Activated naive CD8-positive, alpha-beta T cell treated with anti-CD3 and anti-CD28 coated beads, Interleukin-2, amount 10 ng/mL, durations not matched to agents 7 days and 5 days (primary cell): ENCODE measurements around the gene VASH2. TPM values are rescaled to one million over a fixed set of nuclear protein-coding genes. Genes with fewer than 3 reads are reported as not detected.
"Not testable (repeated sequence)": the region's sequence is repeated elsewhere in the genome, so short reads cannot be mapped to it uniquely, and the experiment has no call there.

Experiments used
- ATAC-seq: fragments of 150-1000 bp; cut with Tn5 transposase; one replicate; pipeline ENCODE4 v1.10.0; 2021; ENCODE audit warnings: low read depth, moderate library complexity
- POLR2A ChIA-PET: fragments of 350-600 bp; sonication (Branson Sonifier 250); formaldehyde crosslinking; loops from one replicate; lab custom pipeline; 2021; ENCODE audit warnings: antibody characterized with exemption; lab: Charles Lee
- DNase-seq: peaks from one replicate; pipeline ENCODE4 v3.0.0; 2021
- H3K27ac Mint-ChIP-seq: one replicate; pipeline ENCODE4 v1.8.0; 2022; ENCODE audit warnings: mild to moderate bottlenecking, mixed read lengths
- H3K27me3 Mint-ChIP-seq: one replicate; pipeline ENCODE4 v1.8.0; 2022; ENCODE audit warnings: mild to moderate bottlenecking, moderate library complexity, mixed read lengths
- H3K36me3 Mint-ChIP-seq: one replicate; pipeline ENCODE4 v1.8.0; 2021; ENCODE audit warnings: mild to moderate bottlenecking, mixed read lengths
- H3K4me1 Mint-ChIP-seq: one replicate; pipeline ENCODE4 v1.8.0; 2021; ENCODE audit warnings: mixed read lengths
- H3K4me3 Mint-ChIP-seq: one replicate; pipeline ENCODE4 v1.8.0; 2022; ENCODE audit warnings: mild to moderate bottlenecking, moderate library complexity, mixed read lengths
- H3K9me3 Mint-ChIP-seq: one replicate; pipeline ENCODE4 v1.8.0; 2021; ENCODE audit warnings: mixed read lengths
- total RNA-seq, 2 experiments: library from RNA; stranded (reverse); gene quantifications; one replicate each; pipeline ENCODE4 v1.2.3, GENCODE V29; 2021

The VASH2 gene
- total RNA-seq, 2 experiments from 2014 or later = 0.08 TPM; not detected in 1

- Mint-ChIP-seq H3K4me3 (no peak overlapping the region), H3K4me1 (peaks cover 4% of the 10 kb centered on the region), H3K27ac (no peak overlapping the region), H3K36me3 (no peaks in the 10 kb centered on the region), H3K27me3 (peaks cover 57% of the 10 kb centered on the region), H3K9me3 (no peaks in the 10 kb centered on the region)
- no peak for DNase-seq
- POLR2A ChIA-PET = no interaction called here
- ATAC-seq = no peak
Observed at GRCh38 chr1:212955098-212955497, 4.8 kb downstream of the VASH2 start.

DNA sequence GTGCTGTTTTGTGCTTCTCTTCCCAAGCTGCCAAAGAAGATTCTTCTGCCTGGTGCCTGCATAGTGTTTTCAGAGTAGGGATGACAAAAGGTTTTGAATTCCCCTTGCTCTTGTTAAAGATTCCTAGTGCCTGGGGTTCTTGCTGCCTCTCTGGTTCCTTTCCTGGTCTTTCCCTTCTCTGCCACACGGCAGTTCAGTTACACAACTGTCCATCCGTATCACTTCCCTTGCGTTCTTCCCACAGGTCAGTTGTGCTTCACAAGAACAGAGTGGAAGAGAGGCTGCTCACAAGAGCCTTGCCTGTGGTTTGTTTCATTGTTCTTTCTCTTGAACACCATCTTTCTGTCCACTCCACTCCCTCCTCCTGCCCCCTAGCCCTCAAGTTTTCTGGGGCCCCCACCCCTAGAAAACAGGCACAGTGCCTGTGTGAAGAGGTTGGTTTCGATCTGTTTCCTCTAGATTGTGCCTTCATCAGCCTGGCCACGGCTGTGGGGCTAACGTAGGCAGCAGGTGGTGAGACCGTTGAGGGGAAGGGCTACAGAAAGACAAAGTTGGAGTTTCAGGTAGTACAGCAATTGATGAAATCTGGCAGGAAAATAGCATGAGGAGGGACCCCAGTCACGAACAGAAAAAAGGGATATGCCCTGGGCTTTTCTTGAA is 5.8 kb downstream of the VASH2 start:
- Mint-ChIP-seq H3K9me3 (no peaks in the 10 kb centered on the region), H3K4me3 (no peak overlapping the region), H3K4me1 (peaks cover 2% of the 10 kb centered on the region), H3K27me3 (peaks cover 49% of the 10 kb centered on the region), H3K27ac (no peak overlapping the region), H3K36me3 (no peaks in the 10 kb centered on the region)
- DNase-seq (no peak), ATAC-seq (no peak)
- POLR2A ChIA-PET = no interaction called here

DNA sequence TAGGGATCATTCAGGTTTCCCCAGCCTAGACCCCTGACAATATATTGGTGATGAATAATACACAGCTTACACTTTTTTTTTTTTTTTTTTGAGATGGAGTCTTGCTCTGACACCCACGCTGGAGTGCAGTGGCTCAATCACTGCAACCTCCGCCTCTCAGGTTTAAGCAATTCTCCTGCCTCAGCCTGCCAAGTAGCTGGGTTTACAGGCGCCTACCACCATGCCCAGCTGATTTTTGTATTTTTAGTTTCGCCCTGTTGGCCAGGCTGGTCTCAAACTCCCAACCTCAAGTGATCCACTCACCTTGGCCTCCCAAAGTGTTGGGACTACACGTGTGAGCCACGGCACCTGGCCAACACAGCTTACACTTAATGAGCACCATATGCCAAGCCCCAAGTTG is 7.2 kb downstream of the VASH2 start:
- peaks cover 45% of the 10 kb centered on the region for H3K27me3 Mint-ChIP-seq
- no peaks in the 10 kb centered on the region for H3K36me3 Mint-ChIP-seq
- no peak overlapping the region for H3K4me3 Mint-ChIP-seq
- no peaks in the 10 kb centered on the region for H3K9me3 Mint-ChIP-seq
- no peak overlapping the region for H3K27ac Mint-ChIP-seq
- ATAC-seq (no peak), DNase-seq (no peak)
- POLR2A ChIA-PET = no interaction called here
- H3K4me1 Mint-ChIP-seq = peaks cover 2% of the 10 kb centered on the region

DNA sequence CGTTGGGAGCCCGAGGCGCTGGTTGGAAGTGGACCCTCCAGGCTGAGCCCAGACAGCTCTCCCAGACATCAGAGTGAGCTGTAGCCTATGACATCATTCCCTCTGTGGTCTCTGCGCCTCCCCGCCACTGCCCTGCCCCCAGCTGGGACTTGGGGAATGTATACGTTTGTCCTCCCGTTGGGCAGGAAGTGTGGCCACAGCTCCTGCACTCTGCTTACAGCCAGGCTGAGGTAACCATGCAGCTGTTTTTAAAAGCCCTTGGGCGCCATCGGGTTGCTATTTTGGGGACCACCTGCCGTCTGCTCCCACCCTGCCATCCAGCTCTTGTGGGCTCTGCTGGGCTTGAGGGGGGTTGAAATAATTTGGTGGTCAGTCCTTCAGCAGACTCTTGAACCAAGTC is 7.8 kb downstream of the VASH2 start:
- H3K27ac Mint-ChIP-seq = no peak overlapping the region
- no peaks in the 10 kb centered on the region for H3K36me3 Mint-ChIP-seq
- ATAC-seq = no peak
- no peak overlapping the region for H3K4me3 Mint-ChIP-seq
- H3K4me1 Mint-ChIP-seq = peaks cover 2% of the 10 kb centered on the region
- POLR2A ChIA-PET = no interaction called here
- peaks cover 38% of the 10 kb centered on the region for H3K27me3 Mint-ChIP-seq
- DNase-seq = no peak
- H3K9me3 Mint-ChIP-seq = no peaks in the 10 kb centered on the region

GRCh38 chr1:212959266-212960220 is 9.2 kb downstream of the VASH2 start:
- DNase-seq = no peak
- Mint-ChIP-seq H3K27me3 (peaks cover 33% of the 10 kb centered on the region), H3K9me3 (no peaks in the 10 kb centered on the region), H3K36me3 (no peaks in the 10 kb centered on the region), H3K27ac (no peak overlapping the region), H3K4me3 (no peak overlapping the region), H3K4me1 (peaks cover 2% of the 10 kb centered on the region)
- no peak for ATAC-seq
- POLR2A ChIA-PET = no interaction called here

- peaks cover 33% of the 10 kb centered on the region for H3K27me3 Mint-ChIP-seq
- DNase-seq (no peak), ATAC-seq (no peak)
- no peak overlapping the region for H3K4me3 Mint-ChIP-seq
- H3K9me3 Mint-ChIP-seq = no peaks in the 10 kb centered on the region
- H3K4me1 Mint-ChIP-seq = peaks cover 2% of the 10 kb centered on the region
- POLR2A ChIA-PET = no interaction called here
- no peak overlapping the region for H3K27ac Mint-ChIP-seq
- no peaks in the 10 kb centered on the region for H3K36me3 Mint-ChIP-seq
Observed at GRCh38 chr1:212960932-212961331, 10.6 kb downstream of the VASH2 start.

- Mint-ChIP-seq H3K36me3 (no peaks in the 10 kb centered on the region), H3K4me1 (no peaks in the 10 kb centered on the region), H3K27ac (no peak overlapping the region), H3K4me3 (no peak overlapping the region), H3K9me3 (no peaks in the 10 kb centered on the region), H3K27me3 (peaks cover 26% of the 10 kb centered on the region)
- POLR2A ChIA-PET = no interaction called here
- ATAC-seq = no peak
- DNase-seq = no peak
Observed at GRCh38 chr1:212962509-212962908, 12.2 kb downstream of the VASH2 start.

DNA sequence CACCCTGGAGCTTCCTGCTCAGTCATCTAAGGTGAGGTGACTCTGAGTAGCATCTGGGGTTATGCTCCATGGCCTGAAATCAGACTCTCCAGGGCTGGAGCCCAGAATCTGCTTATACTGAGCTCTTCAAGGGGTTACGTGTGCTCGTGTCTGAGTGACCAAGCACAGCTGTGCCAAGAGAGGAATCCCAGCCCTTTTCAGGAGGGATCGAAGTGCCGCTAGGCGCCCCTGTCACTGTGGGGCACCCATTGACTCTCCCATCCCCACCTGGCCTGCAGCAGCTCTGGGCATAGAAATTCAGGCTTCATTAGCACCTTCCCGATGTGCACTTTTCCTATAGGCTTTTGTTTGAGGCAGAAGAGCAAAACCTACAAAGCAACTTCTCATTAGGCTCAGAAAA is 13.8 kb downstream of the VASH2 start:
- no peak overlapping the region for H3K27ac Mint-ChIP-seq
- POLR2A ChIA-PET = no interaction called here
- no peak overlapping the region for H3K4me3 Mint-ChIP-seq
- H3K9me3 Mint-ChIP-seq = no peaks in the 10 kb centered on the region
- H3K4me1 Mint-ChIP-seq = peaks cover 3% of the 10 kb centered on the region
- ATAC-seq (no peak), DNase-seq (no peak)
- peaks cover 29% of the 10 kb centered on the region for H3K27me3 Mint-ChIP-seq
- no peaks in the 10 kb centered on the region for H3K36me3 Mint-ChIP-seq

DNA sequence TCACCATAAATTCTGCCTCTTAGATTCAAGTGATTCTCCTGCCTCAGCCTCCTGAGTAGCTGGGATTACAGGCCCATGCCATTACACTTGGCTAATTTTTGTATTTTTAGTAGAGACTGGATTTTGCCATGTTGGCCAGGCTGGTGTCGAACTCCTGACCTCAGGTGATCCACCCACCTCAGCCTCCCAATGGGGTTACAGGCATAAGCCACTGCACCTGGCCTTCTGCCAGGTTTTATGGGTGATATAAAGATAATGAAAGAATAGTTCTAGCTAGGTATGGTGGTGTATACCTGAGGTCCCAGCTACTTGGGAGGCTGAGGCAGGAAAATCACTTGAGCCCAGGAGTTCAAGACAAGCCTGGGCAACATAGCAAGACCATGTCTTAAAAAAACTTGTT is 14.7 kb downstream of the VASH2 start:
- H3K36me3 Mint-ChIP-seq, H3K4me3 Mint-ChIP-seq, H3K4me1 Mint-ChIP-seq, DNase-seq, H3K27ac Mint-ChIP-seq, POLR2A ChIA-PET, H3K9me3 Mint-ChIP-seq, ATAC-seq: not testable (repeated sequence)
- peaks cover 29% of the 10 kb centered on the region for H3K27me3 Mint-ChIP-seq

- DNase-seq (no peak), ATAC-seq (no peak)
- H3K36me3 Mint-ChIP-seq = no peaks in the 10 kb centered on the region
- H3K27ac Mint-ChIP-seq = no peak overlapping the region
- H3K9me3 Mint-ChIP-seq = no peaks in the 10 kb centered on the region
- H3K27me3 Mint-ChIP-seq = peaks cover 29% of the 10 kb centered on the region
- H3K4me3 Mint-ChIP-seq = no peak overlapping the region
- POLR2A ChIA-PET = no interaction called here
- peaks cover 3% of the 10 kb centered on the region for H3K4me1 Mint-ChIP-seq
Observed at GRCh38 chr1:212966616-212967015, 16.3 kb downstream of the VASH2 start.

DNA sequence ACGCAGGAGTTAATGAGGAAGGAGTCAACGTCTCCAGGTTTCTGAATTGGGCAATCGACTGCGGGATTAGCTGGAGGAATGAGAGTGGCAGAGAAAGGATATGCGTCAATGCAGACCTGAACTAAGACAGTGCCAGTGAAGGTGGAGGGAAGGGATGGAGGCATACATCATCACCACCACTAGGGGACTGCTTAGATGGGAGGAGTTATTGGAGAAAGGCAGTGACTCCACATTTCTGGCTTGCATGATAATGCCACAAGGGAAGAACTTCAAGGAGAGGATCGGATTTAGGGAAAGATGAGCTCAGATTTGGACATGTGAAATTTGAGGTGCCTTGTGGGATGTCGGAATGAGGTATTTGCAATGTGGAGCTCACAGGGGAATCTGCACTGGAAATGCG is 17.5 kb downstream of the VASH2 start:
- H3K27ac Mint-ChIP-seq = no peak overlapping the region
- peaks cover 3% of the 10 kb centered on the region for H3K4me1 Mint-ChIP-seq
- ATAC-seq (no peak), DNase-seq (no peak)
- POLR2A ChIA-PET = no interaction called here
- H3K9me3 Mint-ChIP-seq = no peaks in the 10 kb centered on the region
- H3K4me3 Mint-ChIP-seq = no peak overlapping the region
- H3K36me3 Mint-ChIP-seq = no peaks in the 10 kb centered on the region
- peaks cover 23% of the 10 kb centered on the region for H3K27me3 Mint-ChIP-seq

GRCh38 chr1:212968368-212968863 is 18.1 kb downstream of the VASH2 start:
- POLR2A ChIA-PET = no interaction called here
- ATAC-seq (no peak), DNase-seq (no peak)
- Mint-ChIP-seq H3K9me3 (no peaks in the 10 kb centered on the region), H3K27ac (no peak overlapping the region), H3K4me3 (no peak overlapping the region), H3K36me3 (no peaks in the 10 kb centered on the region), H3K27me3 (peaks cover 23% of the 10 kb centered on the region), H3K4me1 (peaks cover 3% of the 10 kb centered on the region)

DNA sequence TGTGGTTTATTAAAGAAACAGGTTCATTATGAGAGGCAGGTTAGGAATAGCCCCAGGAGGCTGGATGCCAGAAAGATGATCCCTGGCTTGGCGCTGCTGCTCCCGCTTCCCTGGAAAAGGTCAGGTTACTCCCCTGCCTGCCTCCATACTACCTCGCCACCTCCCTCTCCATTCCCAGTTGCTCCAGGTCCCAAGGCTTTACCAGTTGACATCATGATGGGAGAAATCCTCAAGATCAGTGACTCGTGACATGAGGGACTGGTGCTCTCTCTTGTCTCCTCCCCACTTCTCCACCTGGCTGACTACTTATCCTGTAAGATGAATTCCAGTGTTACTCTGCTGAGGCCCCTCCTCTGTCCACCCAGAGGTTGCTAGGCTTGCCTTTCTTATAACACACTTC is 19.7 kb downstream of the VASH2 start:
- peaks cover 3% of the 10 kb centered on the region for H3K4me1 Mint-ChIP-seq
- no peaks in the 10 kb centered on the region for H3K36me3 Mint-ChIP-seq
- H3K27ac Mint-ChIP-seq = no peak overlapping the region
- H3K9me3 Mint-ChIP-seq = no peaks in the 10 kb centered on the region
- DNase-seq (no peak), ATAC-seq (no peak)
- peaks cover 14% of the 10 kb centered on the region for H3K27me3 Mint-ChIP-seq
- POLR2A ChIA-PET = no interaction called here
- no peak overlapping the region for H3K4me3 Mint-ChIP-seq

GRCh38 chr1:212971312-212971711 is 21.0 kb downstream of the VASH2 start:
- H3K27ac Mint-ChIP-seq = no peak overlapping the region
- POLR2A ChIA-PET = no interaction called here
- no peaks in the 10 kb centered on the region for H3K9me3 Mint-ChIP-seq
- no peak for DNase-seq
- no peak overlapping the region for H3K4me3 Mint-ChIP-seq
- ATAC-seq = no peak
- H3K4me1 Mint-ChIP-seq = peaks cover 3% of the 10 kb centered on the region
- no peaks in the 10 kb centered on the region for H3K36me3 Mint-ChIP-seq
- H3K27me3 Mint-ChIP-seq = peaks cover 12% of the 10 kb centered on the region
